HL-60/S4 treated with retinoic acid at 250 ng/mL for 4 days and 3 days (cell line): ENCODE data around the gene TMCC1.
"Not testable (repeated sequence)": the region's sequence is repeated elsewhere in the genome, so short reads cannot be mapped to it uniquely, and the experiment has no call there.

Source experiments
- in situ Hi-C: fragments of 300-500 bp; cut with MboI; formaldehyde crosslinking; loops from 2 replicates; pipeline ENCODE4 v1.7.0; 2022; ENCODE audit warnings: low sequenced_read_pairs

The TMCC1 gene

GRCh38 chr3:129738172-129738571 lies 155.3 kb downstream of the TMCC1 start:
- in situ Hi-C loops: no loop called here

GRCh38 chr3:129736070-129736469 lies 157.4 kb downstream of the TMCC1 start:
- in situ Hi-C loops: no loop called here

- in situ Hi-C loops: no loop called here
Observed at GRCh38 chr3:129735638-129736037, 157.9 kb downstream of the TMCC1 start.

GRCh38 chr3:129734449-129734848 lies 159.1 kb downstream of the TMCC1 start:
- in situ Hi-C loops: no loop called here

GRCh38 chr3:129732200-129732876 lies 161.2 kb downstream of the TMCC1 start:
- in situ Hi-C loops: no loop called here

GRCh38 chr3:129727707-129728106 lies 165.8 kb downstream of the TMCC1 start:
- in situ Hi-C loops: no loop called here

GRCh38 chr3:129723558-129724324 lies 169.8 kb downstream of the TMCC1 start:
- in situ Hi-C loops: no loop called here

GRCh38 chr3:129722527-129722926 lies 171.0 kb downstream of the TMCC1 start:
- in situ Hi-C loops: no loop called here

- in situ Hi-C loops: no loop called here
Observed at GRCh38 chr3:129718201-129718600, 175.3 kb downstream of the TMCC1 start.

GRCh38 chr3:129715854-129716253 lies 177.7 kb downstream of the TMCC1 start:
- in situ Hi-C loops: no loop called here

- in situ Hi-C loops: no loop called here
Observed at GRCh38 chr3:129708328-129708861, 185.1 kb downstream of the TMCC1 start.

- in situ Hi-C loops: no loop called here
Observed at GRCh38 chr3:129705274-129705673, 188.2 kb downstream of the TMCC1 start.

GRCh38 chr3:129703913-129704312 lies 189.6 kb downstream of the TMCC1 start:
- in situ Hi-C loops: no loop called here

- in situ Hi-C loops: no loop called here
Observed at GRCh38 chr3:129702934-129703712, 190.4 kb downstream of the TMCC1 start.

- in situ Hi-C loops: no loop called here
Observed at GRCh38 chr3:129701161-129701560, 192.3 kb downstream of the TMCC1 start.

GRCh38 chr3:129699612-129700011 lies 193.9 kb downstream of the TMCC1 start:
- in situ Hi-C loops: no loop called here

- in situ Hi-C loops: no loop called here
Observed at GRCh38 chr3:129699199-129699598, 194.3 kb downstream of the TMCC1 start.

- in situ Hi-C loops: no loop called here
Observed at GRCh38 chr3:129697229-129697969, 196.1 kb downstream of the TMCC1 start.

GRCh38 chr3:129696430-129696829 lies 197.1 kb downstream of the TMCC1 start:
- in situ Hi-C loops: not testable (repeated sequence)

GRCh38 chr3:129695230-129695629 lies 198.3 kb downstream of the TMCC1 start:
- in situ Hi-C loops: no loop called here

GRCh38 chr3:129694228-129694627 lies 199.3 kb downstream of the TMCC1 start:
- in situ Hi-C loops: no loop called here
